IMR-90 (cell line): ENCODE results near the gene PSMB5. TPM values are rescaled to one million over a fixed set of nuclear protein-coding genes. Genes with fewer than 3 reads are reported as not detected.

Source experiments
- ATAC-seq: fragments of 200-7000 bp; cut with Tn5 transposase; 2 replicates; pipeline ENCODE4 v1.9.1; 2020; ENCODE audit warnings: low read depth, mild to moderate bottlenecking, moderate library complexity
- BruUV-seq: library from RNA; stranded (reverse); fragments of 400-500 nt; replicated peaks from 2 replicates; lab custom pipeline; 2021; lab: Mats Ljungman, UMichigan
- CTCF ChIA-PET: fragments of 300-600 bp; formaldehyde crosslinking; extraction: SDS; loops from one replicate; lab custom pipeline; 2021; ENCODE audit warnings: antibody characterized with exemption; lab: Yijun Ruan, JAX
- POLR2A ChIA-PET: fragments of 300-600 bp; sonication (Branson Sonifier 250); formaldehyde crosslinking; loops from one replicate; lab custom pipeline; 2022; ENCODE audit warnings: antibody characterized with exemption; ENCODE audit not compliant: unreplicated experiment; lab: Charles Lee
- DNase-seq: peaks from one replicate; pipeline ENCODE4 v3.0.0; 2013
- H2AFZ ChIP-seq: replicated peaks from 2 replicates; pipeline ENCODE3; 2013; ENCODE audit warnings: low read length, mild to moderate bottlenecking; ENCODE audit not compliant: poor library complexity
- H2AK5ac ChIP-seq: 2 replicates; pipeline ENCODE4 v1.6.1; 2013; ENCODE audit warnings: low read depth, low read length, inconsistent platforms
- H2AK9ac ChIP-seq: replicated peaks from 2 replicates; pipeline ENCODE3; 2013; ENCODE audit warnings: mild to moderate bottlenecking, low read depth, low read length, moderate library complexity; ENCODE audit not compliant: poor library complexity
- H2BK120ac ChIP-seq: 2 replicates; pipeline ENCODE4 v1.6.1; 2013; ENCODE audit warnings: low read depth, low read length, inconsistent platforms
- H2BK15ac ChIP-seq: 3 replicates; pipeline ENCODE4 v1.6.1; 2013; ENCODE audit warnings: low read depth, low read length, inconsistent platforms
- H2BK20ac ChIP-seq: 2 replicates; pipeline ENCODE4 v1.6.1; 2013; ENCODE audit warnings: low read depth, mild to moderate bottlenecking, inconsistent platforms, low read length, moderate library complexity
- H2BK5ac ChIP-seq: 2 replicates; pipeline ENCODE4 v1.6.1; 2013; ENCODE audit warnings: mild to moderate bottlenecking, low read depth, low read length, inconsistent platforms; ENCODE audit not compliant: poor library complexity, severe bottlenecking
- H3K14ac ChIP-seq: replicated peaks from 2 replicates; pipeline ENCODE4 v1.6.1; 2013; ENCODE audit warnings: low read depth, low read length, inconsistent platforms
- H3K18ac ChIP-seq: 2 replicates; pipeline ENCODE4 v1.6.1; 2013; ENCODE audit warnings: low read depth, low read length, control low read depth
- H3K23ac ChIP-seq: 2 replicates; pipeline ENCODE4 v1.6.1; 2013; ENCODE audit warnings: low read depth, low read length, inconsistent platforms
- H3K27ac ChIP-seq: 2 replicates; pipeline ENCODE4 v1.5.1; 2013; ENCODE audit warnings: mild to moderate bottlenecking, control low read depth, low read length; ENCODE audit not compliant: insufficient read depth
- H3K27me3 ChIP-seq: 2 replicates; pipeline ENCODE4 v1.6.1; 2013; ENCODE audit warnings: low read length; ENCODE audit not compliant: control insufficient read depth, insufficient read depth
- H3K36me3 ChIP-seq: 2 replicates; pipeline ENCODE4 v1.6.1; 2013; ENCODE audit warnings: low read length, mixed read lengths; ENCODE audit not compliant: control insufficient read depth, insufficient read depth
- H3K4ac ChIP-seq: 2 replicates; pipeline ENCODE4 v1.6.1; 2013; ENCODE audit warnings: low read depth, low read length, inconsistent platforms
- H3K4me1 ChIP-seq: 2 replicates; pipeline ENCODE4 v1.6.1; 2013; ENCODE audit warnings: low read length, mixed read lengths; ENCODE audit not compliant: control insufficient read depth, insufficient read depth
- H3K4me2 ChIP-seq: 2 replicates; pipeline ENCODE4 v1.6.1; 2013; ENCODE audit warnings: low read depth, mild to moderate bottlenecking, control low read depth, low read length, moderate library complexity
- H3K4me3 ChIP-seq: 2 replicates; pipeline ENCODE4 v1.5.1; 2013; ENCODE audit warnings: low read depth, mild to moderate bottlenecking, control low read depth, low read length, moderate library complexity; ENCODE audit not compliant: insufficient read depth
- H3K56ac ChIP-seq: 2 replicates; pipeline ENCODE4 v1.6.1; 2013; ENCODE audit warnings: low read length, inconsistent platforms; ENCODE audit not compliant: insufficient read depth; ENCODE audit errors: extremely low read depth
- H3K79me1 ChIP-seq, 2 experiments: 2 replicates each; pipeline ENCODE4 v1.6.1; 2013; ENCODE audit warnings: low read length in 2 of 2, inconsistent platforms in 1 of 2, low read depth in 1 of 2
- H3K9ac ChIP-seq: 2 replicates; pipeline ENCODE4 v1.6.1; 2013; ENCODE audit warnings: low read depth, low read length, control low read depth
- H3K9me1 ChIP-seq: 2 replicates; pipeline ENCODE4 v1.6.1; 2013; ENCODE audit warnings: low read length, inconsistent platforms; ENCODE audit not compliant: insufficient read depth
- H3K9me3 ChIP-seq: 2 replicates; pipeline ENCODE4 v1.6.1; 2013; ENCODE audit warnings: low read length; ENCODE audit not compliant: control insufficient read depth, insufficient read depth
- H4K20me1 ChIP-seq: 2 replicates; pipeline ENCODE4 v1.6.1; 2013; ENCODE audit warnings: low read length, inconsistent platforms; ENCODE audit not compliant: insufficient read depth
- H4K5ac ChIP-seq: 2 replicates; pipeline ENCODE4 v1.6.1; 2013; ENCODE audit warnings: mild to moderate bottlenecking, low read depth, low read length, control low read depth
- H4K8ac ChIP-seq, 2 experiments: 2 replicates each; pipeline ENCODE4 v1.6.1; 2013; ENCODE audit warnings: low read depth in 2 of 2, low read length in 2 of 2, control low read depth in 1 of 2, inconsistent platforms in 1 of 2
- H4K91ac ChIP-seq: 2 replicates; pipeline ENCODE4 v1.6.1; 2013; ENCODE audit warnings: low read depth, low read length, inconsistent platforms; ENCODE audit not compliant: insufficient read depth
- RCOR1 ChIP-seq: IDR thresholded peaks from 2 replicates; pipeline ENCODE4 v1.6.1; 2012; ENCODE audit warnings: mild to moderate bottlenecking, low read length, improper control_type of control experiment; ENCODE audit not compliant: insufficient replicate concordance
- RFX5 ChIP-seq: IDR thresholded peaks from 2 replicates; pipeline ENCODE4 v1.8.0; 2012; ENCODE audit warnings: low read depth, mild to moderate bottlenecking, low read length, moderate library complexity
- SMC3 ChIP-seq: fragments of 150-350 bp; IDR thresholded peaks from 2 replicates; pipeline ENCODE4 v1.6.1; 2016; ENCODE audit warnings: low read depth, mild to moderate bottlenecking, antibody characterized with exemption, low read length, moderate library complexity
- WGBS, 2 experiments: methylation state at CpG; one replicate each; pipeline versions ENCODE4 v1.1.5 to v1.1.7; 2013; ENCODE audit warnings: missing lambda C conversion rate in 2 of 2; ENCODE audit not compliant: insufficient read length in 1 of 2; ENCODE audit errors: extremely low coverage in 2 of 2; 5-methylcytosine and 5-hydroxymethylcytosine counted together
- dilution Hi-C: fragments of 300-500 bp; cut with HindIII; formaldehyde crosslinking; loops from one replicate; pipeline ENCODE4 v1.14.3; 2018; ENCODE audit warnings: low sequenced_read_pairs; ENCODE audit not compliant: unreplicated experiment
- in situ Hi-C: fragments of 300-500 bp; cut with MboI; formaldehyde crosslinking; loops from 3 replicates; pipeline ENCODE4 v1.14.3; 2019; ENCODE audit warnings: low sequenced_read_pairs, inconsistent platforms, mixed read lengths
- intact Hi-C: fragments of 100-400 bp; cut with micrococcal nuclease; formaldehyde crosslinking; loops from 2 replicates; pipeline ENCODE4 v1.10.0; 2022
- polyA plus RNA-seq, 3 experiments: library from polyadenylated mRNA; depleted of rRNA; stranded (reverse); fragments of >200 nt; gene quantifications; 2 replicates each; pipeline ENCODE4 v1.2.3, GENCODE V29; 2012; ENCODE audit warnings: low replicate concordance in 1 of 3
- total RNA-seq: library from RNA; depleted of rRNA; stranded (reverse); fragments of >200 nt; gene quantifications from 2 replicates; pipeline ENCODE4 v1.2.3, GENCODE V29; 2012
- TF ChIP-seq, protein P1 (sequence below): conservative IDR thresholded peaks from 2 replicates; pipeline ENCODE4 v1.5.1; 2012; ENCODE audit warnings: mild to moderate bottlenecking, low read depth, low read length, improper control_type of control experiment

The PSMB5 gene
- total and polyA plus RNA-seq, 2 of the 4 experiments (the other 2 are of a cell fraction) = 310 to 321 TPM

DNA sequence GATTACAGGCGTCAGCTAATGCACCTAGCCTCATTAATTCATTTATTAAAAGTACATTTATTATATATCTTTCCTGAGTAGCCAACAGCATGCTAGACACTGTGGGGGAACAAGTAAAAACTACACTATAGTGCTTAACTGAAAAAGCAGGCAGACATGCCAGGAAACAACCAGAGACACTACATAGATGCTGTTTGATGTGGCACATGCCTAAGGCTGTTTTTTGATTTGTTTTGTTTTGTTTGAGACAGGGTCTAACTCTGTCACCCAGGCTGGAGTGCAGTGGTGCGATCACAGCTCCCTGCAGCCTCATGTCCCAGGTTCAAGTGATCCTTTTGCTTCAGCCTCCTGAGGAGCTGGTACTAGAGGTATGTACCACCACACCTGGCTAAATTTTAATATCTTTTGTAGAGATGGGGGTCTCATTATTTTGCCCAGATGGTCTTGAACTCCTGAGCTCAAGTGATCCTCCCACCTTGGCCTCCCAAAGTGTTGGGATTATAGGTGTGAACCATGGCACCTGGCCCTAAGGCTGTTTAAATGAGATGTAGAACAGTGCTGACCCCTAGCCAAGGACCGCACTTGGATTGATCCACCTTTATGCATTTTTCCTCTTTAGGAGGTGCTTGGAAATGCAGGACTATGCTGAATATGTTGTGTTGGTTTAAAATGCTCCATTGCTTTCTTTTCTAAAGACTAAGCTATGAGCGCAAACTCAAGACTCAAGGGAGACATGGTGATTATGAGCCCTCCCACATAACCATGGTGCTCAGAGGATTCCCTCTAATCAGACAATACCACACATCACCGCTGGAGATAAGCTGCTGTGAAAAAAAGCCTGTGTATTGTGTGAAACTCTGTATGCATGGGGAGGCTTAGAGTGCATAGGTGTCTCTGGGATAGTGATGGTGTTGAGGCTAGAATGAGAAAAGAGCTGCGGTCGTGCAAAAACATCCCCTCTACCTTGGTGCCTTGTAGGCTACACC lies 14.3 kb downstream of the PSMB5 start:
- Histone ChIP-seq H3K23ac (no peak overlapping the region), H4K5ac (no peak overlapping the region), H2BK15ac (no peak overlapping the region), H3K14ac (no peak overlapping the region), H3K27me3 (no peaks in the 10 kb centered on the region), H3K4me3 (no peak overlapping the region), H2AK9ac (no peak overlapping the region), H3K4ac (no peak overlapping the region), H3K4me1 (peaks cover 4% of the 10 kb centered on the region), H3K27ac (no peak overlapping the region), H3K18ac (no peak overlapping the region), H2AK5ac (no peak overlapping the region), H3K4me2 (no peak overlapping the region), H3K36me3 (peaks cover 5% of the 10 kb centered on the region), H2BK5ac (no peak overlapping the region), H3K9ac (no peak overlapping the region), H3K79me1 (peaks cover 2 to 8% of the 10 kb centered on the region in 2 experiments; a peak in 2 of 4 replicates), H4K8ac (no peak overlapping the region), H2BK120ac (no peak overlapping the region), H2BK20ac (no peak overlapping the region), H3K56ac (no peak overlapping the region), H3K9me1 (peaks cover 4% of the 10 kb centered on the region), H2AFZ (no peak overlapping the region), H4K91ac (no peak overlapping the region), H4K20me1 (peaks cover 3% of the 10 kb centered on the region; the same call in 1 of the 2 replicates), H3K9me3 (no peaks in the 10 kb centered on the region)
- in situ Hi-C loops (no loop called here), intact Hi-C loops (no loop called here), dilution Hi-C loops (no loop called here)
- no CpG with 5 or more reads among the region's 7 CpGs for WGBS, 2 experiments
- DNase-seq (no peak), ATAC-seq (no peak)
- BruUV-seq = no TSS peak
- ChIA-PET CTCF (interaction anchor here (1.5 kb wide), 1 partner anchor 12 kb away, joined by 3 read pairs; no protein-coding TSS in a partner anchor), POLR2A (no interaction called here)
- no peak for TF ChIP-seq RCOR1
- no peak for TF ChIP-seq SMC3
- no peak for TF ChIP-seq RFX5
- TF ChIP-seq, protein P1, sequence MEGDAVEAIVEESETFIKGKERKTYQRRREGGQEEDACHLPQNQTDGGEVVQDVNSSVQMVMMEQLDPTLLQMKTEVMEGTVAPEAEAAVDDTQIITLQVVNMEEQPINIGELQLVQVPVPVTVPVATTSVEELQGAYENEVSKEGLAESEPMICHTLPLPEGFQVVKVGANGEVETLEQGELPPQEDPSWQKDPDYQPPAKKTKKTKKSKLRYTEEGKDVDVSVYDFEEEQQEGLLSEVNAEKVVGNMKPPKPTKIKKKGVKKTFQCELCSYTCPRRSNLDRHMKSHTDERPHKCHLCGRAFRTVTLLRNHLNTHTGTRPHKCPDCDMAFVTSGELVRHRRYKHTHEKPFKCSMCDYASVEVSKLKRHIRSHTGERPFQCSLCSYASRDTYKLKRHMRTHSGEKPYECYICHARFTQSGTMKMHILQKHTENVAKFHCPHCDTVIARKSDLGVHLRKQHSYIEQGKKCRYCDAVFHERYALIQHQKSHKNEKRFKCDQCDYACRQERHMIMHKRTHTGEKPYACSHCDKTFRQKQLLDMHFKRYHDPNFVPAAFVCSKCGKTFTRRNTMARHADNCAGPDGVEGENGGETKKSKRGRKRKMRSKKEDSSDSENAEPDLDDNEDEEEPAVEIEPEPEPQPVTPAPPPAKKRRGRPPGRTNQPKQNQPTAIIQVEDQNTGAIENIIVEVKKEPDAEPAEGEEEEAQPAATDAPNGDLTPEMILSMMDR = no peak
